ENCODE data around the gene BBC3.

DNA sequence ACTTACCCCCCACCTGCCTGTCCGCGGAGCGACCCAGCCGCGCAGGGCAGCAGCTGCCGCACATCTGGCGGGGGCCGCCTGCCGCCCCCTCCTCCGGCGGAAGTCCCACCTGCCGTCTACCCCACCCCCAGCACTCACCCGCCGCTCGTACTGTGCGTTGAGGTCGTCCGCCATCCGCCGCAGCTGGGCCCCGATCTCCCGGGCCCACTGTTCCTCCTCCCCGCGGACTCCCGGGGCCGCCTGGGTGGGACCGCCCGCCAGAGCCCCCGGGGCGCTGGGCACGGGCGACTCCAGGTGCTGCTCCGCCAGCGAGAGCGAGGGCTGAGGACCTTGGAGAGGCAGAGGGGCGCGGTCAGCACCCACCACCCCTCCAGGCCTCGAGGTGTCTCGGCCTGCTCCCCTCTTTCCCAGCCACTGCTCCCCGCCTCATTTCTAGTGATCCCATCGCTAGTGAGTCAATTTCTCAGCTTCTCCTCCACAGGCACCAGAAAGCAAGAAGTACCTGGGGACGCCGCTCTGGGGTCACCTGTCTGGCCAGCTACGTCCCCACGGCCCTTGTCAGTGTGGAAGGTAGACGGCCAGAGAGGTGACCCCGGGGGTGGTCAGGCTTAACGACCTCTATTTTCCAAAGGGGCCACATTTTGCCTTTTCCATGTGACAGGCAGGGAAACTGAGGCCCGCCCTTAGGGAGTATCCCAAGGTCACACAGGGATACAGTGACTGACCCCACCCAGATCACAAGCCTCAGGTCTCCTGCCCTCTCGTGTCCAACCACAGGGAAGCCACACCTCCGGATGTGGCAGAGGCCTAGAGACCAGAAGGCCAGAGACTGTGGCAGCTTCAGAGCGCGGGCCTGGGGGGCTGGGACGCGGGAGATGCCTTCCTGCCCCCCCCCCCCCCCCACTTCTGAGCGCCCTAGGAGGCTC lies 4.3 kb downstream of the BBC3 start:
- TF ChIP-seq, protein P1, sequence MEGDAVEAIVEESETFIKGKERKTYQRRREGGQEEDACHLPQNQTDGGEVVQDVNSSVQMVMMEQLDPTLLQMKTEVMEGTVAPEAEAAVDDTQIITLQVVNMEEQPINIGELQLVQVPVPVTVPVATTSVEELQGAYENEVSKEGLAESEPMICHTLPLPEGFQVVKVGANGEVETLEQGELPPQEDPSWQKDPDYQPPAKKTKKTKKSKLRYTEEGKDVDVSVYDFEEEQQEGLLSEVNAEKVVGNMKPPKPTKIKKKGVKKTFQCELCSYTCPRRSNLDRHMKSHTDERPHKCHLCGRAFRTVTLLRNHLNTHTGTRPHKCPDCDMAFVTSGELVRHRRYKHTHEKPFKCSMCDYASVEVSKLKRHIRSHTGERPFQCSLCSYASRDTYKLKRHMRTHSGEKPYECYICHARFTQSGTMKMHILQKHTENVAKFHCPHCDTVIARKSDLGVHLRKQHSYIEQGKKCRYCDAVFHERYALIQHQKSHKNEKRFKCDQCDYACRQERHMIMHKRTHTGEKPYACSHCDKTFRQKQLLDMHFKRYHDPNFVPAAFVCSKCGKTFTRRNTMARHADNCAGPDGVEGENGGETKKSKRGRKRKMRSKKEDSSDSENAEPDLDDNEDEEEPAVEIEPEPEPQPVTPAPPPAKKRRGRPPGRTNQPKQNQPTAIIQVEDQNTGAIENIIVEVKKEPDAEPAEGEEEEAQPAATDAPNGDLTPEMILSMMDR (IDR thresholded peaks at IDR 0.05), result peak in 2 of 6 experiments; percentile 8 to 12
- TF ChIP-seq POLR2A (IDR thresholded peaks at IDR 0.05), result peak; percentile 63 to 81

All from Peyer's patch (tissue), 4 donors.